GM10266 (cell line): Measurements from ENCODE around the gene SLC23A2.

Source experiments
- DNase-seq: peaks from one replicate; pipeline ENCODE4 v3.0.0; 2012; ENCODE audit errors: extremely low spot score
- CTCF ChIP-seq: IDR thresholded peaks from 2 replicates; pipeline ENCODE4 v1.5.1; 2012; ENCODE audit warnings: mild to moderate bottlenecking, low read depth; ENCODE audit not compliant: control insufficient read depth, insufficient read depth; ENCODE audit errors: missing control alignments

Gene SLC23A2

GRCh38 chr20:4828830-4829513 is 172.3 kb downstream of the SLC23A2 start:
- DNase-seq: no peak
- no peak for TF ChIP-seq CTCF

- no peak for TF ChIP-seq CTCF
- DNase-seq: no peak
These were observed 179.7 kb downstream of the SLC23A2 start for GRCh38 chr20:4821590-4821989.

- TF ChIP-seq CTCF: no peak
- no peak for DNase-seq
These were observed 180.3 kb downstream of the SLC23A2 start for GRCh38 chr20:4820806-4821518.

GRCh38 chr20:4819901-4820300 is 181.4 kb downstream of the SLC23A2 start:
- no peak for DNase-seq
- TF ChIP-seq CTCF: peak; percentile 5

GRCh38 chr20:4817230-4817671 is 184.1 kb downstream of the SLC23A2 start:
- DNase-seq: no peak
- TF ChIP-seq CTCF: no peak

GRCh38 chr20:4815628-4816027 is 185.7 kb downstream of the SLC23A2 start:
- no peak for TF ChIP-seq CTCF
- DNase-seq: no peak

GRCh38 chr20:4814696-4815252 is 186.5 kb downstream of the SLC23A2 start:
- DNase-seq: peak; percentile 67
- peak; percentile 41 for TF ChIP-seq CTCF
